KG1 (cell line): ENCODE results near the gene FFAR3.

Source experiments
- DNase-seq: peaks from one replicate; lab custom pipeline; 2025; lab: John Stamatoyannopoulos, UW

FFAR3 gene

GRCh38 chr19:35330475-35330874 lies 27.8 kb upstream of the FFAR3 start:
- no peak for DNase-seq

GRCh38 chr19:35331551-35332214 lies 26.6 kb upstream of the FFAR3 start:
- no peak for DNase-seq

DNA sequence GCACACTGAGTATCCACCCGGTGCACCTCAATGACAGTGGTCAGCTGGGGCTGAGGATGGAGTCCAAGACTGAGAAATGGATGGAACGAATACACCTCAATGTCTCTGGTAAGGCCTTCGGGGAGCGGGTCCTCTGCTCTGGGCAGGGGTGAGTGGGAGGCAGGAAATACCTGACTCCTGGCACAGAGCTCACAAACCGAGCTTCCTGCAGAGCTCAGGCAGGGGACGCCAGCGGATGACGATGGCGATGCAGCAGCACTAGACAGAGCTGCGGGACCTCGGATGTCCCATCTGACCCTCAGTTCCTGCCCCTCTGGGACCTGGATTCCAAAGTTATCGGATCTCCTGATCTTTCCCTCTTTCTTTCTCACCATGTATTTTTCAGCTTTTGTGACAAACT lies 25.4 kb upstream of the FFAR3 start:
- DNase-seq = no peak

GRCh38 chr19:35334144-35334753 lies 24.0 kb upstream of the FFAR3 start:
- no peak for DNase-seq

GRCh38 chr19:35336166-35336955 lies 21.9 kb upstream of the FFAR3 start:
- no peak for DNase-seq

DNA sequence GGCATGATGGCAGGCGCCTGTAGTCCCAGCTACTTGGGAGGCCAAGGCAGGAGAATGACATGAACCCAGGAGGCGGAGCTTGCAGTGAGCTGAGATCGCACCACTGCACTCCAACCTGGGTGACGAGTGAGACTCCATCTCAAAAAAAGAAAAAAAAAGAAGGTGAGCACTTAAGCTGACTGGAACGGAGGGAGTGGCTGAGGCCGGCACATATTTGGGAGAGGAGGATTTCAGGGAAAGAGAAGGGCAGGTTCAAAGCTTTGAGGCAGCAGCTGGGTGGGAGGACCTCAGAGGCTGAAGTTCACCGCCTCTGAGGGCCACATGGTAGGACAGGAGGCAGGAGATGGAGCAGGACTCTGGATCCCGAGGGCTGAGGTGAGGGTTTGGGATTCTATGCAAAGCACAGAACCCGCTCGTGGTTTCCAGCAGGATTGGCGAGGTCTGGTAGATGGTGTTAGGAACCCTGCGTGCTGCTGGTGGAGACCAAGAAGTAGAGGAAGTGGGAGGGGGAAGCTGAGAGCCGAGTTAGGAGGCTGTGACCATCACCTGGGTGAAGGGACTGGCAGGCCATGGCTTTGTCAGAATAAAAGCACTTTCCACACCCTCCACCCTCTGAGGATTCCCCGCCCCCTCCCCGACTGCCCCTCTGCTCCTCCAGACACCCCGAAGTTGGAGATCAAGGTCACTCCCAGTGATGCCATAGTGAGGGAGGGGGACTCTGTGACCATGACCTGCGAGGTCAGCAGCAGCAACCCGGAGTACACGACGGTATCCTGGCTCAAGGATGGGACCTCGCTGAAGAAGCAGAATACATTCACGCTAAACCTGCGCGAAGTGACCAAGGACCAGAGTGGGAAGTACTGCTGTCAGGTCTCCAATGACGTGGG lies 20.9 kb upstream of the FFAR3 start:
- no peak for DNase-seq

GRCh38 chr19:35337984-35338296 lies 20.3 kb upstream of the FFAR3 start:
- no peak for DNase-seq

- DNase-seq = no peak
Observed at GRCh38 chr19:35340431-35340830, 17.8 kb upstream of the FFAR3 start.

GRCh38 chr19:35341006-35341405 lies 17.3 kb upstream of the FFAR3 start:
- DNase-seq = no peak

DNA sequence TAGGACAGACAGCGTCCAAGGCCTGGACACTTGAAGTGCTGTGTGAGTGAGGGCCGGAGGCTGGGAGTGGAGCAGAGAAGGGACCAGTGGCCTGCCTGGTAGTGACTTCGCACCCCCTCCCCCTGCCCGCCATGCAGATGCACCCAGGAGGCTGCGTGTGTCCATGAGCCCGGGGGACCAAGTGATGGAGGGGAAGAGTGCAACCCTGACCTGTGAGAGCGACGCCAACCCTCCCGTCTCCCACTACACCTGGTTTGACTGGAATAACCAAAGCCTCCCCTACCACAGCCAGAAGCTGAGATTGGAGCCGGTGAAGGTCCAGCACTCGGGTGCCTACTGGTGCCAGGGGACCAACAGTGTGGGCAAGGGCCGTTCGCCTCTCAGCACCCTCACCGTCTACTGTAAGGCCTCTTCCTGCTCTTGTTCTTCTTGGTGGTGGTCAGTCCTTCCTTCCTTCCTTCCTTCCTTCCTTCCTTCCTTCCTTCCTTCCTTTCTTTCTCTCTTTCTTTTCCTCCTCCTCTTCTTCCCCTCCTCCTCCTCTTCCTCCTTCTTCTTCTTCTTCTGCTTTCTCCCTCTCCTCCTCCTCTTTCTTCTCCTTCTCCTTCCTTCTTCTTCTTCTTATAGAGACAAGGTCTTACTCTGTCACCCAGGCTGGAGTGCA lies 16.6 kb upstream of the FFAR3 start:
- no peak for DNase-seq

DNA sequence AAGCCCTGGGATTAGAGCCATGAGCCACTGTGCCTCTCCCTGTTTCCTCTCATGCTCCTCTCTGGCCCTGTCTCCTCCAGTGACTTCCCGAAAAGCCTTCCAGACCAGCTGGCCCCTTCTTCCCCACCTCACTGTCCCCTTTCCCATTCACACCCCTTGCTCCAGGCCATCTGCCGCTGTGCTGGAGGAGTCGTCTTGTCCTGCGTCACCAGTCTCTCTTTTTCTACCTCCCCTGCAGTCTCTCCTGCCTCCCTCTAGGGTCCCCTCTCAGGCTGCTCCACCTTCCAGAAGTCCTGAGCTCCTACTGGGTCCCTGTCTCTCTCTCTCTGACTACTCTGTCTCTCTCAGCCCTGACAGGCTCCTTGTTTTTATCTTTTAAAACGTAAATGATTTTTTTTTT lies 15.8 kb upstream of the FFAR3 start:
- no peak for DNase-seq

DNA sequence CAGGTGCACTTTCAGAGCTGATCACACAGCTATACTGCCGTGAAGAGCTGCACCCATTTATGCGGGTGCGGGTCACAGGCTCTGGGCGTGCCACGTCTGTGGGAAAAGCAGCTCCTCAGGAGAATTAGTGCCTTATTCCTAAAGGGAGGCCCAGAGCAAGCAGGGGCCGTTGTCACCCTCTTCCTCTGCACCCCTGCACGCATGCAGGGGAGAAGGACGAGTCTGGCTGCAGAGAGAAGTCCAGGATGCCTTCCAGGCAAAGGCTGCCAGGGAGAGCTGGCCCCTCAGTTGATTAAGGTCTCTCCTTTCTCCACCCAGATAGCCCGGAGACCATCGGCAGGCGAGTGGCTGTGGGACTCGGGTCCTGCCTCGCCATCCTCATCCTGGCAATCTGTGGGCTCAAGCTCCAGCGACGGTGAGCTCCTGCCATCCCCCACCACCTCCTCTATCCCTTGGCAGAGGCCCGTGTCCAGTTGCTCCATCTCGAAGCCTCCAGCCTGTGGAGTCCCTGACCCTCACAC lies 13.7 kb upstream of the FFAR3 start:
- no peak for DNase-seq

GRCh38 chr19:35345671-35346111 lies 12.6 kb upstream of the FFAR3 start:
- DNase-seq = no peak

- DNase-seq = peak; percentile 31
Observed at GRCh38 chr19:35346193-35347052, 11.8 kb upstream of the FFAR3 start.

- DNase-seq = peak; percentile 53
Observed at GRCh38 chr19:35347171-35347929, 10.9 kb upstream of the FFAR3 start, which contains the start of gene FFAR1. TSS of gene FFAR1 (plus strand) at chr19:35347902. CDS start at chr19:35351552, 3,650 bp downstream.

- no peak for DNase-seq
Observed at GRCh38 chr19:35347930-35348298, 10.3 kb upstream of the FFAR3 start.

- DNase-seq = no peak
Observed at GRCh38 chr19:35348911-35349611, 9.2 kb upstream of the FFAR3 start.

- DNase-seq = no peak
Observed at GRCh38 chr19:35349614-35350521, 8.4 kb upstream of the FFAR3 start.
